ENCODE measurements around the gene LMNA. TPM values are rescaled to one million over a fixed set of nuclear protein-coding genes. Genes with fewer than 3 reads are reported as not detected.

LMNA gene
- total and polyA plus RNA-seq, 2 of the 4 experiments (the other 2 are of a cell fraction) = 563 to 755 TPM

DNA sequence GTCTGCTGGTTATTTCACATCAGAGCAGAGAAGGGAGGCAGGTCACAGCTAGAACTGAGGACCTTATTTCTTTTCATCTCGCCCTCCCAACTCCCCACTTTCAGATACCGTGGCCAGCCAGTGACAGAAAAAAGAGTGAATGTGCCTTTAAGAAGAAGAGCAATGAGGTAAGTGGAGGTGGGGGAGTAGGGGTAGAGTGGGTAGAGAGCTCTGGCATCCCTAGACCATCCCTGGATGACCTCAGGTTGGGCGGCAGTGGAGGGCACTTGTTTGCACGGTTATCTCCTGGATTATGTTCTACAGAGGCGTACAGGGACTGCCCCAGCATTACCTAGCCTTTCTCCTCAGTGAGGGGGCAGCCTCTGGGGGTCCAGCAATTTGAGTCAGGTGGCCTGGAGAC is 43.5 kb downstream of the LMNA start:
- no peak overlapping the region for H3K4me3 ChIP-seq (ENCODE audit: insufficient read depth, low read depth, low read length)
- H2BK20ac ChIP-seq (ENCODE audit: low read depth, low read length) = no peak overlapping the region
- no peak overlapping the region for H3K14ac ChIP-seq (replicated peaks; ENCODE audit: low read depth, low read length)
- in situ Hi-C loops (cut with MboI; ENCODE audit: low sequenced_read_pairs) = no loop called here
- H2AK5ac ChIP-seq (ENCODE audit: low read depth, low read length) = no peak overlapping the region
- H2BK15ac ChIP-seq (ENCODE audit: low read depth, low read length) = no peak overlapping the region
- peaks cover 11% of the 10 kb centered on the region for H3K9me1 ChIP-seq (ENCODE audit: insufficient read depth, low read length)
- POLR2A ChIA-PET (ENCODE audit: unreplicated experiment) = no interaction called here
- ATAC-seq (ENCODE audit: low read depth) (no peak), DNase-seq (no peak)
- no TSS peak for BruUV-seq (replicated peaks)
- intact Hi-C loops (cut with micrococcal nuclease) = no loop called here
- H3K4me1 ChIP-seq (ENCODE audit: control insufficient read depth, insufficient read depth, low read length) = peaks cover 6% of the 10 kb centered on the region
- no peak overlapping the region for H4K5ac ChIP-seq (ENCODE audit: low read depth, low read length)
- no peak overlapping the region for H3K56ac ChIP-seq (ENCODE audit: extremely low read depth, insufficient read depth, low read length)
- H3K9ac ChIP-seq (ENCODE audit: low read depth, low read length) = no peak overlapping the region
- H2AFZ ChIP-seq (replicated peaks; ENCODE audit: low read length, poor library complexity) = no peak overlapping the region
- H2BK5ac ChIP-seq (ENCODE audit: low read depth, low read length, poor library complexity, severe bottlenecking) = no peak overlapping the region
- WGBS, 2 experiments (ENCODE audit: extremely low coverage in 2 of 2, insufficient read length in 1 of 2) = 82% methylated on average over 3 of the region's 5 CpGs; no CpG with 5 or more reads in 1 of the 2 experiments
- no peaks in the 10 kb centered on the region for H3K9me3 ChIP-seq (ENCODE audit: control insufficient read depth, insufficient read depth, low read length)
- H3K18ac ChIP-seq (ENCODE audit: low read depth, low read length) = no peak overlapping the region
- H2AK9ac ChIP-seq (replicated peaks; ENCODE audit: low read depth, low read length, poor library complexity) = no peak overlapping the region
- H3K27me3 ChIP-seq (ENCODE audit: control insufficient read depth, insufficient read depth, low read length) = peaks cover 2% of the 10 kb centered on the region; the same call in 1 of the 2 replicates
- H3K4me2 ChIP-seq (ENCODE audit: low read depth, low read length) = no peak overlapping the region
- H2BK120ac ChIP-seq (ENCODE audit: low read depth, low read length) = no peak overlapping the region
- no peak overlapping the region for H3K4ac ChIP-seq (ENCODE audit: low read depth, low read length)
- CTCF ChIA-PET = no interaction called here
- H4K20me1 ChIP-seq (ENCODE audit: insufficient read depth, low read length) = no peaks in the 10 kb centered on the region
- no peak for TF ChIP-seq BHLHE40 (IDR thresholded peaks at IDR 0.05; ENCODE audit: low read depth, low read length)
- TF ChIP-seq CHD1 (IDR thresholded peaks at IDR 0.05; ENCODE audit: low read depth, low read length) = no peak
- no peak for TF ChIP-seq MAZ (IDR thresholded peaks at IDR 0.05; ENCODE audit: borderline replicate concordance, low read depth, low read length)
- TF ChIP-seq MAFK (IDR thresholded peaks at IDR 0.05; ENCODE audit: low read depth, low read length) = no peak
- TF ChIP-seq, protein P1, sequence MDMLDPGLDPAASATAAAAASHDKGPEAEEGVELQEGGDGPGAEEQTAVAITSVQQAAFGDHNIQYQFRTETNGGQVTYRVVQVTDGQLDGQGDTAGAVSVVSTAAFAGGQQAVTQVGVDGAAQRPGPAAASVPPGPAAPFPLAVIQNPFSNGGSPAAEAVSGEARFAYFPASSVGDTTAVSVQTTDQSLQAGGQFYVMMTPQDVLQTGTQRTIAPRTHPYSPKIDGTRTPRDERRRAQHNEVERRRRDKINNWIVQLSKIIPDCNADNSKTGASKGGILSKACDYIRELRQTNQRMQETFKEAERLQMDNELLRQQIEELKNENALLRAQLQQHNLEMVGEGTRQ (IDR thresholded peaks at IDR 0.05; ENCODE audit: low read depth, low read length) = no peak
- TF ChIP-seq RFX5 (IDR thresholded peaks at IDR 0.05; ENCODE audit: low read depth, low read length) = no peak
- TF ChIP-seq MXI1 (IDR thresholded peaks at IDR 0.05; ENCODE audit: borderline replicate concordance, low read depth, low read length) = no peak
- no peak for TF ChIP-seq FOS (IDR thresholded peaks at IDR 0.05; ENCODE audit: low read depth, low read length)
- TF ChIP-seq, protein P2, sequence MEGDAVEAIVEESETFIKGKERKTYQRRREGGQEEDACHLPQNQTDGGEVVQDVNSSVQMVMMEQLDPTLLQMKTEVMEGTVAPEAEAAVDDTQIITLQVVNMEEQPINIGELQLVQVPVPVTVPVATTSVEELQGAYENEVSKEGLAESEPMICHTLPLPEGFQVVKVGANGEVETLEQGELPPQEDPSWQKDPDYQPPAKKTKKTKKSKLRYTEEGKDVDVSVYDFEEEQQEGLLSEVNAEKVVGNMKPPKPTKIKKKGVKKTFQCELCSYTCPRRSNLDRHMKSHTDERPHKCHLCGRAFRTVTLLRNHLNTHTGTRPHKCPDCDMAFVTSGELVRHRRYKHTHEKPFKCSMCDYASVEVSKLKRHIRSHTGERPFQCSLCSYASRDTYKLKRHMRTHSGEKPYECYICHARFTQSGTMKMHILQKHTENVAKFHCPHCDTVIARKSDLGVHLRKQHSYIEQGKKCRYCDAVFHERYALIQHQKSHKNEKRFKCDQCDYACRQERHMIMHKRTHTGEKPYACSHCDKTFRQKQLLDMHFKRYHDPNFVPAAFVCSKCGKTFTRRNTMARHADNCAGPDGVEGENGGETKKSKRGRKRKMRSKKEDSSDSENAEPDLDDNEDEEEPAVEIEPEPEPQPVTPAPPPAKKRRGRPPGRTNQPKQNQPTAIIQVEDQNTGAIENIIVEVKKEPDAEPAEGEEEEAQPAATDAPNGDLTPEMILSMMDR (conservative IDR thresholded peaks at IDR 0.05; ENCODE audit: low read depth, low read length) = no peak
- TF ChIP-seq SMC3 (IDR thresholded peaks at IDR 0.05; ENCODE audit: low read depth, low read length) = no peak
- no peak for TF ChIP-seq RAD21 (IDR thresholded peaks at IDR 0.05; ENCODE audit: low read length)
- TF ChIP-seq ELK1 (IDR thresholded peaks at IDR 0.05; ENCODE audit: borderline replicate concordance, low read depth, low read length) = no peak
- no peak for TF ChIP-seq CEBPB (IDR thresholded peaks at IDR 0.05; ENCODE audit: low read depth, low read length)
- no peak for TF ChIP-seq POLR2A (IDR thresholded peaks at IDR 0.05; ENCODE audit: low read depth, low read length)
- H4K91ac ChIP-seq (ENCODE audit: insufficient read depth, low read depth, low read length) = no peak overlapping the region
- H3K36me3 ChIP-seq (ENCODE audit: control insufficient read depth, insufficient read depth, low read length) = no peaks in the 10 kb centered on the region
- H3K79me1 ChIP-seq (ENCODE audit: low read depth in 1 of 2, low read length in 2 of 2) = no peaks in the 10 kb centered on the region
- dilution Hi-C loops (cut with HindIII; ENCODE audit: low sequenced_read_pairs, unreplicated experiment) = no loop called here
- H4K8ac ChIP-seq (ENCODE audit: low read depth in 2 of 2, low read length in 2 of 2) = no peak overlapping the region
- H3K23ac ChIP-seq (ENCODE audit: low read depth, low read length) = no peak overlapping the region
- no peak overlapping the region for H3K27ac ChIP-seq (ENCODE audit: insufficient read depth, low read length)
